Measurements from ENCODE around the gene NPHP4.

The NPHP4 gene

GRCh38 chr1:5989286-5989605 is 3.0 kb downstream of the NPHP4 start:
- no peak for DNase-seq

GRCh38 chr1:5988596-5989285 is 3.5 kb downstream of the NPHP4 start:
- DNase-seq: no peak

GRCh38 chr1:5986018-5986417 is 6.2 kb downstream of the NPHP4 start:
- DNase-seq: no peak

GRCh38 chr1:5985250-5985649 is 7.0 kb downstream of the NPHP4 start:
- DNase-seq: no peak

- DNase-seq: no peak
These were observed 8.7 kb downstream of the NPHP4 start for GRCh38 chr1:5983361-5984103.

- DNase-seq: no peak
These were observed 9.4 kb downstream of the NPHP4 start for GRCh38 chr1:5982868-5983267.

GRCh38 chr1:5982276-5982675 is 9.9 kb downstream of the NPHP4 start:
- no peak for DNase-seq

GRCh38 chr1:5981009-5981380 is 11.2 kb downstream of the NPHP4 start:
- DNase-seq: no peak

GRCh38 chr1:5980314-5981008 is 11.8 kb downstream of the NPHP4 start:
- DNase-seq: no peak

- DNase-seq: no peak
These were observed 12.5 kb downstream of the NPHP4 start for GRCh38 chr1:5979536-5980313.

- DNase-seq: no peak
These were observed 13.8 kb downstream of the NPHP4 start for GRCh38 chr1:5978452-5978851.

- DNase-seq: no peak
These were observed 14.5 kb downstream of the NPHP4 start for GRCh38 chr1:5977494-5978444.

- DNase-seq: no peak
These were observed 15.3 kb downstream of the NPHP4 start for GRCh38 chr1:5976726-5977493.

GRCh38 chr1:5976231-5976630 is 16.0 kb downstream of the NPHP4 start:
- DNase-seq: no peak

- peak; percentile 50 for DNase-seq
These were observed 16.9 kb downstream of the NPHP4 start for GRCh38 chr1:5975133-5975880.

- no peak for DNase-seq
These were observed 17.6 kb downstream of the NPHP4 start for GRCh38 chr1:5974631-5975030.

GRCh38 chr1:5973771-5974170 is 18.5 kb downstream of the NPHP4 start:
- DNase-seq: no peak

GRCh38 chr1:5972198-5972520 is 20.1 kb downstream of the NPHP4 start:
- DNase-seq: no peak

GRCh38 chr1:5971471-5972197 is 20.6 kb downstream of the NPHP4 start:
- no peak for DNase-seq

- no peak for DNase-seq
These were observed 21.5 kb downstream of the NPHP4 start for GRCh38 chr1:5970610-5971273.
